Endothelial cell of umbilical vein (primary cell): ENCODE measurements around the gene ACAD8. TPM values are rescaled to one million over a fixed set of nuclear protein-coding genes. Genes with fewer than 3 reads are reported as not detected.

ENCODE experiments used
- BruUV-seq: library from RNA; stranded (reverse); fragments of 400-500 nt; replicated peaks from 2 replicates; lab custom pipeline; 2021; lab: Mats Ljungman, UMichigan
- CTCF ChIA-PET: fragments of 300-600, 350-600 bp; sonication (Branson Sonifier 250); formaldehyde crosslinking; loops from one replicate; lab custom pipeline; 2021; ENCODE audit warnings: antibody characterized with exemption, inconsistent platforms; lab: Charles Lee
- POLR2A ChIA-PET: fragments of 300-600, 350-600 bp; sonication (Branson Sonifier 250); formaldehyde crosslinking; loops from one replicate; lab custom pipeline; 2021; ENCODE audit warnings: antibody characterized with exemption, inconsistent platforms; lab: Charles Lee
- DNase-seq: peaks from one replicate; pipeline ENCODE4 v3.0.0-alpha.2; 2011; ENCODE audit warnings: low read depth, low spot score
- FAIRE-seq: peaks from 2 replicates; lab custom pipeline; 2011; peaks lifted over from hg19 to GRCh38; lab: Jason Lieb, UNC
- H2AFZ ChIP-seq: 2 replicates; pipeline ENCODE4 v1.6.0; 2012; ENCODE audit warnings: low read depth, low read length, control low read depth, inconsistent platforms
- H3K27ac ChIP-seq: 2 replicates; pipeline ENCODE4 v1.5.1; 2011; ENCODE audit warnings: low read depth, mild to moderate bottlenecking, control low read depth, low read length, moderate library complexity; ENCODE audit not compliant: insufficient read depth
- H3K27me3 ChIP-seq, 2 experiments: 2 replicates each; pipeline versions ENCODE4 v1.6.0 to v1.6.1; 2011; ENCODE audit warnings: low read length in 2 of 2, mixed read lengths in 1 of 2; ENCODE audit not compliant: control insufficient read depth in 2 of 2, insufficient read depth in 2 of 2
- H3K36me3 ChIP-seq, 2 experiments: 2 replicates in 1 of 2; 3 replicates in 1 of 2; pipeline ENCODE4 v1.5.1; 2011; ENCODE audit warnings: low read length in 2 of 2, mild to moderate bottlenecking in 1 of 2, moderate library complexity in 1 of 2; ENCODE audit not compliant: control insufficient read depth in 2 of 2, insufficient read depth in 2 of 2; ENCODE audit errors: extremely low read depth in 1 of 2
- H3K4me1 ChIP-seq: 3 replicates; pipeline ENCODE4 v1.5.1; 2011; ENCODE audit warnings: mild to moderate bottlenecking, low read length; ENCODE audit not compliant: control insufficient read depth, insufficient read depth; ENCODE audit errors: extremely low read depth
- H3K4me2 ChIP-seq: 2 replicates; pipeline ENCODE4 v1.6.1; 2011; ENCODE audit warnings: low read length, control low read depth, mixed read lengths; ENCODE audit not compliant: insufficient read depth
- H3K4me3 ChIP-seq, 3 experiments: fragments of 200-600 bp in 1 of 3; sonication (generic), shearing (Covaris generic) in 1 of 3; replicated peaks in 1 of 3; 2 replicates each; pipeline ENCODE4 v1.5.1; 2011 to 2016; ENCODE audit warnings: control low read depth in 3 of 3, low read length in 3 of 3, mild to moderate bottlenecking in 2 of 3, inconsistent platforms in 1 of 3, low read depth in 1 of 3, moderate library complexity in 1 of 3; ENCODE audit not compliant: insufficient read depth in 1 of 3
- H3K79me2 ChIP-seq: 2 replicates; pipeline ENCODE4 v1.6.0; 2012; ENCODE audit warnings: low read length, inconsistent platforms; ENCODE audit not compliant: control insufficient read depth, insufficient read depth
- H3K9ac ChIP-seq: replicated peaks from 2 replicates; pipeline ENCODE3; 2011; ENCODE audit warnings: low read length, control low read depth; ENCODE audit not compliant: insufficient read depth; ENCODE audit errors: extremely low read depth
- H3K9me1 ChIP-seq: replicated peaks from 3 replicates; pipeline ENCODE4 v1.6.0; 2011; ENCODE audit warnings: mild to moderate bottlenecking, low read length; ENCODE audit not compliant: control insufficient read depth, insufficient read depth; ENCODE audit errors: extremely low read depth
- H3K9me3 ChIP-seq: replicated peaks from 2 replicates; pipeline ENCODE4 v1.5.1; 2012; ENCODE audit warnings: low read length, inconsistent platforms; ENCODE audit not compliant: control insufficient read depth, insufficient read depth
- H4K20me1 ChIP-seq: replicated peaks from 2 replicates; pipeline ENCODE3; 2011; ENCODE audit warnings: mild to moderate bottlenecking, low read length; ENCODE audit not compliant: control insufficient read depth, insufficient read depth; ENCODE audit errors: extremely low read depth
- EZH2 ChIP-seq: IDR thresholded peaks from 2 replicates; pipeline ENCODE4 v1.6.1; 2012; ENCODE audit warnings: borderline replicate concordance, low read depth, mild to moderate bottlenecking, moderate library complexity, low read length, inconsistent platforms; ENCODE audit not compliant: severe bottlenecking
- FOS ChIP-seq: IDR thresholded peaks from 2 replicates; pipeline ENCODE4 v1.6.1; 2011; ENCODE audit warnings: mild to moderate bottlenecking, low read length, moderate library complexity, borderline replicate concordance; ENCODE audit not compliant: insufficient read depth
- GATA2 ChIP-seq: IDR thresholded peaks from 2 replicates; pipeline ENCODE4 v1.7.0; 2011; ENCODE audit warnings: low read depth, mild to moderate bottlenecking, moderate library complexity, mixed read lengths, low read length; ENCODE audit not compliant: insufficient read length, insufficient read depth
- JUN ChIP-seq: IDR thresholded peaks from 2 replicates; pipeline ENCODE4 v1.6.1; 2011; ENCODE audit warnings: borderline replicate concordance, low read depth; ENCODE audit not compliant: insufficient read length, insufficient read depth
- MAX ChIP-seq: IDR thresholded peaks from 2 replicates; pipeline ENCODE4 v1.6.1; 2011; ENCODE audit not compliant: insufficient read depth, insufficient read length
- MYC ChIP-seq: IDR thresholded peaks from one replicate; pipeline ENCODE4 v1.6.1; 2011; ENCODE audit warnings: mild to moderate bottlenecking, low read depth, low read length
- POLR2A ChIP-seq: IDR thresholded peaks from 2 replicates; pipeline ENCODE4 v1.6.1; 2012; ENCODE audit warnings: low read depth, mild to moderate bottlenecking, control low read depth, low read length
- POLR2AphosphoS5 ChIP-seq: IDR thresholded peaks from 2 replicates; pipeline ENCODE4 v1.6.1; 2012; ENCODE audit warnings: low read depth, mild to moderate bottlenecking, control low read depth, low read length, moderate library complexity; ENCODE audit not compliant: insufficient read depth
- dilution Hi-C: fragments of 300-500 bp; cut with MboI; formaldehyde crosslinking; loops from one replicate; pipeline ENCODE4 v1.15.0; 2019; ENCODE audit warnings: low sequenced_read_pairs; ENCODE audit not compliant: extremely low pct_ligation_motif_present
- intact Hi-C: fragments of 100-400 bp; cut with micrococcal nuclease; formaldehyde crosslinking; loops from one replicate; pipeline ENCODE4 v1.10.0; 2022
- polyA plus RNA-seq, 4 experiments: library from polyadenylated mRNA; depleted of rRNA in 3 of 4; stranded (reverse) in 3 of 4; unstranded in 1 of 4; fragments of >200 nt; gene quantifications; 2 replicates each; pipeline versions ENCODE4 v1.2.1 to v1.2.3, GENCODE V29; 2011 to 2012; ENCODE audit warnings: missing spikeins in 1 of 4
- total RNA-seq: library from RNA; stranded (reverse); gene quantifications from 2 replicates; pipeline ENCODE4 v1.2.3, GENCODE V29; 2021
- TF ChIP-seq, protein P1 (sequence below), 2 donors: IDR thresholded peaks; 1 replicate in 1 of 2; 2 replicates in 1 of 2; pipeline ENCODE4 v1.5.1; 2011; ENCODE audit warnings: low read length in 2 of 2, mild to moderate bottlenecking in 2 of 2, moderate library complexity in 2 of 2, control low read depth in 1 of 2, inconsistent platforms in 1 of 2, low read depth in 1 of 2; ENCODE audit not compliant: insufficient read depth in 1 of 2; ENCODE audit errors: extremely low read depth in 1 of 2

The ACAD8 gene
- total and polyA plus RNA-seq, 2 donors (not counting 3 experiments of a cell fraction or from before 2014, with no cell fraction given): 22.9 to 29.0 TPM

GRCh38 chr11:134250246-134250645 is 3.1 kb upstream of the ACAD8 start:
- POLR2A ChIA-PET: no interaction called here

More at GRCh38 chr11:134250246-134250645, 3.1 kb upstream of the ACAD8 start:
- BruUV-seq: no TSS peak
- CTCF ChIA-PET: interaction anchor here (1.4 kb wide), 1 partner anchor 11 kb away, joined by 5 read pairs; no protein-coding TSS in a partner anchor
- FAIRE-seq: no peak
- H3K9ac ChIP-seq: no peak overlapping the region
- H3K4me2 ChIP-seq: no peak overlapping the region
- DNase-seq: no peak
- dilution Hi-C loops: no loop called here
- H3K79me2 ChIP-seq: peaks cover 6% of the 10 kb centered on the region
- H3K36me3 ChIP-seq: peaks cover 3 to 32% of the 10 kb centered on the region in 2 experiments
- H3K27me3 ChIP-seq: no peaks in the 10 kb centered on the region
- intact Hi-C loops: loop anchor here (5.0 kb wide), 2 partner anchors 82 to 213 kb away; partner anchors contain the start of gene GLB1L2
- H3K27ac ChIP-seq: no peak overlapping the region
- no peaks in the 10 kb centered on the region for H4K20me1 ChIP-seq
- no peak overlapping the region for H2AFZ ChIP-seq
- no peaks in the 10 kb centered on the region for H3K9me3 ChIP-seq
- H3K4me3 ChIP-seq: no peak overlapping the region
- H3K4me1 ChIP-seq: peaks cover 11% of the 10 kb centered on the region
- no peak for TF ChIP-seq JUN
- TF ChIP-seq, protein P1, sequence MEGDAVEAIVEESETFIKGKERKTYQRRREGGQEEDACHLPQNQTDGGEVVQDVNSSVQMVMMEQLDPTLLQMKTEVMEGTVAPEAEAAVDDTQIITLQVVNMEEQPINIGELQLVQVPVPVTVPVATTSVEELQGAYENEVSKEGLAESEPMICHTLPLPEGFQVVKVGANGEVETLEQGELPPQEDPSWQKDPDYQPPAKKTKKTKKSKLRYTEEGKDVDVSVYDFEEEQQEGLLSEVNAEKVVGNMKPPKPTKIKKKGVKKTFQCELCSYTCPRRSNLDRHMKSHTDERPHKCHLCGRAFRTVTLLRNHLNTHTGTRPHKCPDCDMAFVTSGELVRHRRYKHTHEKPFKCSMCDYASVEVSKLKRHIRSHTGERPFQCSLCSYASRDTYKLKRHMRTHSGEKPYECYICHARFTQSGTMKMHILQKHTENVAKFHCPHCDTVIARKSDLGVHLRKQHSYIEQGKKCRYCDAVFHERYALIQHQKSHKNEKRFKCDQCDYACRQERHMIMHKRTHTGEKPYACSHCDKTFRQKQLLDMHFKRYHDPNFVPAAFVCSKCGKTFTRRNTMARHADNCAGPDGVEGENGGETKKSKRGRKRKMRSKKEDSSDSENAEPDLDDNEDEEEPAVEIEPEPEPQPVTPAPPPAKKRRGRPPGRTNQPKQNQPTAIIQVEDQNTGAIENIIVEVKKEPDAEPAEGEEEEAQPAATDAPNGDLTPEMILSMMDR (IDR thresholded peaks at IDR 0.05; ENCODE audit: extremely low read depth in 1 of 2, insufficient read depth in 1 of 2, low read depth in 1 of 2, low read length in 2 of 2): no peak
- TF ChIP-seq FOS: no peak
- no peak for TF ChIP-seq POLR2A
- TF ChIP-seq MYC: no peak
- no peak for TF ChIP-seq MAX
- TF ChIP-seq GATA2: no peak
- no peak for TF ChIP-seq EZH2
- no peak for TF ChIP-seq POLR2AphosphoS5
- no peaks in the 10 kb centered on the region for H3K9me1 ChIP-seq
